ENCODE data around the gene RBBP6. TPM values are rescaled to one million over a fixed set of nuclear protein-coding genes. Genes with fewer than 3 reads are reported as not detected.
"Not testable (repeated sequence)": the region's sequence is repeated elsewhere in the genome, so short reads cannot be mapped to it uniquely, and the experiment has no call there.

Gene RBBP6, protein sequence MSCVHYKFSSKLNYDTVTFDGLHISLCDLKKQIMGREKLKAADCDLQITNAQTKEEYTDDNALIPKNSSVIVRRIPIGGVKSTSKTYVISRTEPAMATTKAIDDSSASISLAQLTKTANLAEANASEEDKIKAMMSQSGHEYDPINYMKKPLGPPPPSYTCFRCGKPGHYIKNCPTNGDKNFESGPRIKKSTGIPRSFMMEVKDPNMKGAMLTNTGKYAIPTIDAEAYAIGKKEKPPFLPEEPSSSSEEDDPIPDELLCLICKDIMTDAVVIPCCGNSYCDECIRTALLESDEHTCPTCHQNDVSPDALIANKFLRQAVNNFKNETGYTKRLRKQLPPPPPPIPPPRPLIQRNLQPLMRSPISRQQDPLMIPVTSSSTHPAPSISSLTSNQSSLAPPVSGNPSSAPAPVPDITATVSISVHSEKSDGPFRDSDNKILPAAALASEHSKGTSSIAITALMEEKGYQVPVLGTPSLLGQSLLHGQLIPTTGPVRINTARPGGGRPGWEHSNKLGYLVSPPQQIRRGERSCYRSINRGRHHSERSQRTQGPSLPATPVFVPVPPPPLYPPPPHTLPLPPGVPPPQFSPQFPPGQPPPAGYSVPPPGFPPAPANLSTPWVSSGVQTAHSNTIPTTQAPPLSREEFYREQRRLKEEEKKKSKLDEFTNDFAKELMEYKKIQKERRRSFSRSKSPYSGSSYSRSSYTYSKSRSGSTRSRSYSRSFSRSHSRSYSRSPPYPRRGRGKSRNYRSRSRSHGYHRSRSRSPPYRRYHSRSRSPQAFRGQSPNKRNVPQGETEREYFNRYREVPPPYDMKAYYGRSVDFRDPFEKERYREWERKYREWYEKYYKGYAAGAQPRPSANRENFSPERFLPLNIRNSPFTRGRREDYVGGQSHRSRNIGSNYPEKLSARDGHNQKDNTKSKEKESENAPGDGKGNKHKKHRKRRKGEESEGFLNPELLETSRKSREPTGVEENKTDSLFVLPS (N-terminal part only)
- 10 to 100 TPM; 63.7 to 66.4 TPM for total RNA-seq

GRCh38 chr16:24539295-24539849 is at the start of gene RBBP6:
TSS of gene RBBP6 (plus strand) at chr16:24539566. CDS start at chr16:24540627, 1,061 bp downstream.
- Mint-ChIP-seq H3K27me3 (no peaks in the 10 kb centered on the region), H3K4me3 (peak within 1 kb of the TSS; percentile 99), H3K27ac (peak within 1 kb of the TSS; percentile 100), H3K36me3 (ENCODE audit: low read depth) (peaks cover 33% of the 10 kb centered on the region), H3K9me3 (no peaks in the 10 kb centered on the region), H3K4me1 (peaks cover 37% of the 10 kb centered on the region)
- peak; percentile 90 for DNase-seq
- POLR2A ChIA-PET = interaction anchor here (0.7 kb wide), 1 partner anchor 13 kb away, joined by 4 read pairs; no protein-coding TSS in a partner anchor
- CTCF ChIA-PET = interaction anchor here (0.6 to 1.8 kb wide), 6 partner anchors 9 to 876 kb away, joined by 3 to 7 read pairs (median 4); no protein-coding TSS in a partner anchor

DNA sequence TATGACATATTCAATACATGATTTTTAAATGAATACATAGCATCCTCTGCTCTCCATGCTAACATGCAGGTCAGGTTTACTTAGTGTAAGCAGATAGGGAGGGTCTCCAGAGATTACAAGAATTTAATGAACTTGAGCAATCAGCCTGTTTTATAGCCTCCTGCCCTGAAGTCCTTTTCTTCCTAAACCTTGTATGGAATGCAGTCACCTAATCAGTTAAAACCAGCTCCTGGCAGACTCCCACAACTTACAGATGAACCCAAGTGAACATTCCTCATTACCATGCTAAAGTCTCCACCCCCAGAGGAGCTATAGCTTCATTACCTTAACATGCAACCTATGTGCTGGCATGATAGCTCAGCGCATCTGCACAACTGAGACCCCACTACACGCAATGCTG is 48.5 kb upstream of the RBBP6 start:
- no peaks in the 10 kb centered on the region for H3K4me1 Mint-ChIP-seq
- no peak overlapping the region for H3K4me3 Mint-ChIP-seq
- H3K9me3 Mint-ChIP-seq = peaks cover 7% of the 10 kb centered on the region
- H3K27ac Mint-ChIP-seq = no peak overlapping the region
- H3K36me3 Mint-ChIP-seq (ENCODE audit: low read depth) = no peaks in the 10 kb centered on the region
- H3K27me3 Mint-ChIP-seq = peaks cover 10% of the 10 kb centered on the region
- no peak for DNase-seq
- ChIA-PET POLR2A (no interaction called here), CTCF (interaction anchor here (1.3 kb wide), 1 partner anchor 14 kb away, joined by 4 read pairs; no protein-coding TSS in a partner anchor)

GRCh38 chr16:24491731-24492130 is 47.6 kb upstream of the RBBP6 start:
- peaks cover 7% of the 10 kb centered on the region for H3K9me3 Mint-ChIP-seq
- H3K4me3 Mint-ChIP-seq = no peak overlapping the region
- ChIA-PET CTCF (interaction anchor here (1.3 kb wide), 1 partner anchor 13 kb away, joined by 4 read pairs; no protein-coding TSS in a partner anchor), POLR2A (no interaction called here)
- H3K4me1 Mint-ChIP-seq = no peaks in the 10 kb centered on the region
- no peak overlapping the region for H3K27ac Mint-ChIP-seq
- peaks cover 10% of the 10 kb centered on the region for H3K27me3 Mint-ChIP-seq
- no peak for DNase-seq
- no peaks in the 10 kb centered on the region for H3K36me3 Mint-ChIP-seq (ENCODE audit: low read depth)

DNA sequence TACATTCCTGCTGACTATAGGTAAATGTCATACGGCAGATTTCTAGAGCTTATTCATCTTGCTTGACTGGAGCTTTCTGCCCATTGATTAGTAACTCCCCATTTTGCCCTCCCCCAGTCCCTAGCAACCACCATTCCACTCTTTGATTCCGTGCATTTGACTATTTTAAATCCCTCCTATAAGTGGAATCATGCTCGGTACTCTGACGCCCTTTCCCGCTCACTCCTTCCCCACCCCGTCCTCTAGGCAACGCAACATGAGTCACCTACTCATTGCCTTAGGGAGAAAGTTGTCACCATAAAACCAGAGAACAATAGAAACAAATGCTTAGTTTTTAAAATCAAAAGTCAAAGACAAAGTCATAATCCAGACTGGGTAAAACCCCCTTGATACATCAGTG is 45.5 kb upstream of the RBBP6 start:
- peak overlapping the region; percentile 0 for H3K27ac Mint-ChIP-seq
- H3K27me3 Mint-ChIP-seq = peaks cover 10% of the 10 kb centered on the region
- no peak for DNase-seq
- CTCF ChIA-PET = interaction anchor here (0.6 kb wide), 1 partner anchor 264 kb away, joined by 5 read pairs; no protein-coding TSS in a partner anchor
- POLR2A ChIA-PET = no interaction called here
- H3K4me1 Mint-ChIP-seq = no peaks in the 10 kb centered on the region
- H3K36me3 Mint-ChIP-seq (ENCODE audit: low read depth) = no peaks in the 10 kb centered on the region
- no peak overlapping the region for H3K4me3 Mint-ChIP-seq
- H3K9me3 Mint-ChIP-seq = peaks cover 3% of the 10 kb centered on the region

DNA sequence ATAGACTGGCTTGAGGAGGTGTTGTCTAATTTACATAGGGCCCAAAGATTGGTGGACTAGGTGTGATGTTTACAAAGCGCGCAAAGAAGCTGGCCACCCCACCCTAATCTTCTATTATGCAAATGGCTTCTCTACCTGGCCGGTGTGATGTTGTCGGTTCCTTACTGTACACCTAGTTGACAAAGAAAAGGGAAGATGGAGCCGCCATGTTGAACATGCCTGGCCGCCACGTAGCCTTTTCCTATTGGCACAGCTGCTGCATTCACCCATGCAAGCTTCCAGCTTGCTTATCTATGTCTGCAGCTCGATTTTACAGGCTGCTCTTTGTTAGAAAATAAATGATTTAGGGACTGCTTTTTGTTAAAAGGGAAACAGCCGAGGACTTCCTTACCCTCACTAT is 44.2 kb upstream of the RBBP6 start:
- POLR2A ChIA-PET; H3K4me3 Mint-ChIP-seq; H3K27me3 Mint-ChIP-seq; H3K9me3 Mint-ChIP-seq; H3K4me1 Mint-ChIP-seq; DNase-seq; H3K27ac Mint-ChIP-seq; H3K36me3 Mint-ChIP-seq (ENCODE audit: low read depth); CTCF ChIA-PET: not testable (repeated sequence)

GRCh38 chr16:24497440-24497839 is 41.9 kb upstream of the RBBP6 start:
- Mint-ChIP-seq H3K27ac (no peak overlapping the region), H3K4me1 (no peaks in the 10 kb centered on the region), H3K27me3 (peaks cover 5% of the 10 kb centered on the region), H3K4me3 (no peak overlapping the region), H3K36me3 (ENCODE audit: low read depth) (no peaks in the 10 kb centered on the region), H3K9me3 (no peaks in the 10 kb centered on the region)
- no peak for DNase-seq
- ChIA-PET POLR2A (no interaction called here), CTCF (no interaction called here)

GRCh38 chr16:24499193-24499814 is 40.1 kb upstream of the RBBP6 start:
- H3K36me3 Mint-ChIP-seq (ENCODE audit: low read depth) = no peaks in the 10 kb centered on the region
- H3K27ac Mint-ChIP-seq = no peak overlapping the region
- no peak for DNase-seq
- ChIA-PET POLR2A (no interaction called here), CTCF (interaction anchor here (1.1 kb wide), 1 partner anchor 500 kb away, joined by 3 read pairs; no protein-coding TSS in a partner anchor)
- no peak overlapping the region for H3K4me3 Mint-ChIP-seq
- no peaks in the 10 kb centered on the region for H3K4me1 Mint-ChIP-seq
- peaks cover 2% of the 10 kb centered on the region for H3K27me3 Mint-ChIP-seq
- no peaks in the 10 kb centered on the region for H3K9me3 Mint-ChIP-seq

- H3K27me3 Mint-ChIP-seq = peaks cover 7% of the 10 kb centered on the region
- H3K4me1 Mint-ChIP-seq = peaks cover 3% of the 10 kb centered on the region
- CTCF ChIA-PET = interaction anchor here (0.9 to 3.7 kb wide), 11 partner anchors 8 to 704 kb away, joined by 3 to 22 read pairs (median 4); no protein-coding TSS in a partner anchor
- no peaks in the 10 kb centered on the region for H3K9me3 Mint-ChIP-seq
- peak; percentile 72 for DNase-seq
- H3K27ac Mint-ChIP-seq = no peak overlapping the region
- POLR2A ChIA-PET = no interaction called here
- no peak overlapping the region for H3K4me3 Mint-ChIP-seq
- H3K36me3 Mint-ChIP-seq (ENCODE audit: low read depth) = no peaks in the 10 kb centered on the region
These were observed 34.7 kb upstream of the RBBP6 start for GRCh38 chr16:24504472-24505345.

GRCh38 chr16:24505959-24506358 is 33.4 kb upstream of the RBBP6 start:
- no peak overlapping the region for H3K27ac Mint-ChIP-seq
- no peaks in the 10 kb centered on the region for H3K9me3 Mint-ChIP-seq
- CTCF ChIA-PET = interaction anchor here (1.5 to 3.7 kb wide), 4 partner anchors 10 to 705 kb away, joined by 3 to 22 read pairs (median 7); no protein-coding TSS in a partner anchor
- H3K4me1 Mint-ChIP-seq = peaks cover 3% of the 10 kb centered on the region
- DNase-seq = no peak
- H3K36me3 Mint-ChIP-seq (ENCODE audit: low read depth) = no peaks in the 10 kb centered on the region
- peaks cover 8% of the 10 kb centered on the region for H3K27me3 Mint-ChIP-seq
- POLR2A ChIA-PET = no interaction called here
- H3K4me3 Mint-ChIP-seq = no peak overlapping the region

DNA sequence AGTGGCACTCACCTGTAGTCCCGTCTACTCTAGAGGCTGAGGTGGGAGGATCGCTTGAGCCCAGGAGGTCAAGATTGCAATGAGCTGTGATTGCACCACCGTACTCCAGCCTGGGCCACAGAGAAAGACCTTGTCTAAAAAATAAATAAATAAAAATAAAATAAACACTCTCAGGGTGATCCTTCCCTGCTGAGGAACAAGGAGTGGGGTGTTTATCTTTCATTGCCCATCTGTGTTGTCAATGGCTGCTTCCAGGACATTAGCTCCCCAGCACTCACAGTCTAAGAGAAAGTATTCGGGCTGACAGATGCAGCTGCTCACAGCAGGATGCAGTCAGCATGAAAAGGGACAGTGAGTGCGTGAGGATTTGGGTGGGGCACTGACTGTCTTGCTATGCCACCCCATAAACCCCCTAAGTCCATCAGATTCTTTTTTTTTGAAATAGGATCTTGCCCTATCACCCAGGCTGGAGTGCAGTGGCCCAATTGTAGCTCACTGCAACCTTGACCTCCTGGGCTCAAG is 31.3 kb upstream of the RBBP6 start:
- peaks cover 3% of the 10 kb centered on the region for H3K4me1 Mint-ChIP-seq
- peaks cover 6% of the 10 kb centered on the region for H3K27me3 Mint-ChIP-seq
- H3K4me3 Mint-ChIP-seq = no peak overlapping the region
- H3K27ac Mint-ChIP-seq = no peak overlapping the region
- ChIA-PET POLR2A (interaction anchor here (0.6 kb wide), 1 partner anchor 451 kb away, joined by 5 read pairs; no protein-coding TSS in a partner anchor), CTCF (interaction anchor here (0.9 kb wide), 1 partner anchor 9 kb away, joined by 4 read pairs; no protein-coding TSS in a partner anchor)
- DNase-seq = no peak
- no peaks in the 10 kb centered on the region for H3K36me3 Mint-ChIP-seq (ENCODE audit: low read depth)
- no peaks in the 10 kb centered on the region for H3K9me3 Mint-ChIP-seq

DNA sequence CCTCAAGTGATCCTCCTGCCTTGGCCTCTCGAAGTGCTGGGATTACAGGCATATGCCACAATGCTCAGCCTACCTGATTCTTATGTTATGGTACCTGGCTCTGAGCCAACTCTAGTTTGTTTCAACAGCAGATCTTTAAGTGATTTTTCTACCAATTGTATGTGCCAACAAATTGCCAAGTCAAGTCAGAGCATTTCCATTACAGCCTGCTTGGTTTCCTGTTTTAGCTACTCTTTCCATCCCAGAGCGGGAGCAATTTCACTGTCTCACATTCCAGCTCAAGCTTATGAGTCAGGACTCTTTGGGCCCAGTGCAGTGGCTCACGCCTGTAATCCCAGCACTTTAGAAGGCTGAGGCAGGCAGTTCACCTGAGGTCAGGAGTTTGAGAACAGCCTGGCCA is 30.8 kb upstream of the RBBP6 start:
- peaks cover 6% of the 10 kb centered on the region for H3K27me3 Mint-ChIP-seq
- H3K36me3 Mint-ChIP-seq (ENCODE audit: low read depth) = no peaks in the 10 kb centered on the region
- CTCF ChIA-PET = interaction anchor here (0.5 to 0.9 kb wide), 4 partner anchors 9 to 187 kb away, joined by 3 to 4 read pairs (median 4); no protein-coding TSS in a partner anchor
- H3K9me3 Mint-ChIP-seq = no peaks in the 10 kb centered on the region
- POLR2A ChIA-PET = interaction anchor here (0.6 kb wide), 1 partner anchor 450 kb away, joined by 5 read pairs; no protein-coding TSS in a partner anchor
- no peak for DNase-seq
- H3K4me1 Mint-ChIP-seq = peaks cover 3% of the 10 kb centered on the region
- H3K4me3 Mint-ChIP-seq = no peak overlapping the region
- H3K27ac Mint-ChIP-seq = no peak overlapping the region

Data from activated CD4-positive, alpha-beta T cell treated with anti-CD3 and anti-CD28 coated beads, Interleukin-2, amount 10 ng/mL, durations not matched to agents 7 days and 5 days (primary cell).